OCI-LY3 (cell line): ENCODE results near the gene HIPK2.

Experiments used
- H2AFZ ChIP-seq: fragments of 200-600, 300-600 bp; shearing (Covaris generic); 2 replicates; pipeline ENCODE4 v1.6.0; 2014; ENCODE audit warnings: antibody characterized with exemption, low read depth, low read length
- H3K27ac ChIP-seq: fragments of 200-600, 300-600 bp; sonication (generic); 2 replicates; pipeline ENCODE4 v1.5.1; 2014; ENCODE audit warnings: mild to moderate bottlenecking, low read length, moderate library complexity, mixed read lengths
- H3K27me3 ChIP-seq: fragments of 200-600, 300-600 bp; sonication (generic); 2 replicates; pipeline ENCODE4 v1.6.1; 2014; ENCODE audit warnings: low read depth, low read length, mixed read lengths
- H3K36me3 ChIP-seq: fragments of 200-600, 300-600 bp; sonication (generic); replicated peaks from 2 replicates; pipeline ENCODE3; 2014; ENCODE audit warnings: low read depth, low read length, mixed read lengths
- H3K4me1 ChIP-seq: fragments of 300-600, 200-600 bp; sonication (generic); 2 replicates; pipeline ENCODE4 v1.6.1; 2014; ENCODE audit warnings: low read length, mixed read lengths
- H3K4me2 ChIP-seq: fragments of 200-600, 300-600 bp; sonication (generic); 2 replicates; pipeline ENCODE4 v1.6.1; 2014; ENCODE audit warnings: low read length, mixed read lengths
- H3K4me3 ChIP-seq: fragments of 300-600, 200-600 bp; sonication (generic); 2 replicates; pipeline ENCODE4 v1.5.1; 2014; ENCODE audit warnings: antibody characterized with exemption, mild to moderate bottlenecking, low read length, moderate library complexity
- H3K79me2 ChIP-seq: fragments of 300-600, 200-600 bp; shearing (Covaris generic); 2 replicates; pipeline ENCODE4 v1.6.1; 2014; ENCODE audit warnings: mild to moderate bottlenecking, low read length, mixed read lengths
- H3K9ac ChIP-seq: fragments of 300-600, 200-600 bp; shearing (Covaris generic); 2 replicates; pipeline ENCODE4 v1.6.0; 2014; ENCODE audit warnings: mild to moderate bottlenecking, low read length, moderate library complexity
- H3K9me3 ChIP-seq: fragments of 200-600, 300-600 bp; shearing (Covaris generic); 2 replicates; pipeline ENCODE4 v1.6.1; 2014; ENCODE audit warnings: low read length, mixed read lengths; ENCODE audit not compliant: insufficient read depth
- H4K20me1 ChIP-seq: fragments of 200-600, 300-600 bp; sonication (generic); 2 replicates; pipeline ENCODE4 v1.6.1; 2016; ENCODE audit warnings: low read length, mixed read lengths; ENCODE audit not compliant: insufficient read depth
- CTCF ChIP-seq: fragments of 200-600, 300-600 bp; sonication (generic); IDR thresholded peaks from 2 replicates; pipeline ENCODE4 v1.5.1; 2014; ENCODE audit warnings: antibody characterized with exemption, low read length, low read depth
- EZH2phosphoT487 ChIP-seq: fragments of 200-600 bp; shearing (Covaris generic); IDR thresholded peaks from 2 replicates; pipeline ENCODE4 v1.6.1; 2018; ENCODE audit warnings: antibody characterized with exemption, mixed run types, low read depth

Gene HIPK2

DNA sequence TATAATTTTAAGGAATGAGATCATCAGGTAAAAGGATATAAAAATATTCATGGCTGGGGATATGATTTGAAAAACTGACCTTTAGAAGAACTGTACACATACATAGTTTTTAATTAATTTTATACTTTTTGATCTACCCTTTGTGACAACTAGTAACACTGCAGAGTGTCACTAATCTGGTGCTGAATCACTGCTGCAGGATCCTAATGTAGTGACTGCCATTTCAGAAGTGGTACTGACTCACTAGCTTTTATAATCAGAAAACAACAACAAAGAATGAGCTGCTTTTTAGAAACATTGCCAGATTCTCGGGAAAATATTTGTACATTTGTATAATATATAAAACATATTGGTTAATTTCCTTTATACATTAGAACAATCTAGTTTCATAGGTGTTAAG, 110.4 kb downstream of the HIPK2 start:
- Histone ChIP-seq H3K4me2 (no peak overlapping the region), H3K9me3 (no peaks in the 10 kb centered on the region), H2AFZ (no peak overlapping the region), H4K20me1 (no peaks in the 10 kb centered on the region), H3K4me1 (peaks cover 4% of the 10 kb centered on the region), H3K27me3 (peaks cover 33% of the 10 kb centered on the region), H3K79me2 (no peaks in the 10 kb centered on the region), H3K4me3 (no peak overlapping the region), H3K36me3 (no peaks in the 10 kb centered on the region), H3K27ac (no peak overlapping the region), H3K9ac (no peak overlapping the region)
- TF ChIP-seq CTCF: no peak
- no peak for TF ChIP-seq EZH2phosphoT487

- Histone ChIP-seq H3K9me3 (no peaks in the 10 kb centered on the region), H3K27me3 (peaks cover 36% of the 10 kb centered on the region), H3K9ac (no peak overlapping the region), H3K36me3 (no peaks in the 10 kb centered on the region), H3K4me1 (no peaks in the 10 kb centered on the region), H4K20me1 (no peaks in the 10 kb centered on the region), H3K4me2 (no peak overlapping the region), H3K79me2 (no peaks in the 10 kb centered on the region), H3K27ac (no peak overlapping the region), H3K4me3 (no peak overlapping the region), H2AFZ (no peak overlapping the region)
- TF ChIP-seq EZH2phosphoT487: no peak
- no peak for TF ChIP-seq CTCF
These were observed 111.3 kb downstream of the HIPK2 start for GRCh38 chr7:139666501-139666900.

GRCh38 chr7:139664434-139664833, 113.4 kb downstream of the HIPK2 start:
- no peak overlapping the region for H2AFZ ChIP-seq
- TF ChIP-seq CTCF: no peak
- no peak for TF ChIP-seq EZH2phosphoT487
- H3K9me3 ChIP-seq: no peaks in the 10 kb centered on the region
- no peaks in the 10 kb centered on the region for H3K4me1 ChIP-seq
- no peaks in the 10 kb centered on the region for H3K79me2 ChIP-seq
- no peak overlapping the region for H3K4me3 ChIP-seq
- no peaks in the 10 kb centered on the region for H3K36me3 ChIP-seq
- no peaks in the 10 kb centered on the region for H4K20me1 ChIP-seq
- no peak overlapping the region for H3K27ac ChIP-seq
- H3K27me3 ChIP-seq: peaks cover 32% of the 10 kb centered on the region
- no peak overlapping the region for H3K9ac ChIP-seq
- H3K4me2 ChIP-seq: no peak overlapping the region

DNA sequence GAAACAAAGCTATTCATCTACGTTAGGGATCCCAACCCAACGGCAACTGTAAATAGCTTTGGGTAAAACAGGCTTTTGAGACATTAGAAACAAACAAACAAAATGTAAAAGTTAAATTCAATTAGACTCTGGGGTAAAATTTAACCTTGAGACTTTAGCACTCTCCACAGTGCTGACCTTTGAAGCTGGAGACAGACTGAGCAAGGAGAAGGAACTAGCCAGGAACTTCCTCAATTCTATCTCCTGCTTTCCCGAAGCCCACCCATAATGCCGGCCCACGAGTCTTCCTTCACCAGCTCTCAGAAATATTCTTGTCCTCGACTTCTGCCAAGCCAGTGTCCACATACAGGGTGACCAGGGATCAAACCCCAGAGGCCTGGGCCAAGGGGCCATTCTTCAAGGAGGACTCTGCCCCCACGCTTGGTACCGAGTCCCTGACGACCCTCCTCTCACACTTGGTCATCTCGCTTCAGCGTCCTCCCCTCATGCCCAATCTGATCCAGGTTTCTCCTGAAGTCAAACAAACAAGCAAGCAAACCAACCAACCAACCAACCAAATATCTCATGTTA, 114.1 kb downstream of the HIPK2 start:
- Histone ChIP-seq H3K27me3 (peaks cover 25% of the 10 kb centered on the region), H3K9me3 (no peaks in the 10 kb centered on the region), H3K4me3 (no peak overlapping the region), H4K20me1 (no peaks in the 10 kb centered on the region), H3K79me2 (no peaks in the 10 kb centered on the region), H3K4me1 (no peaks in the 10 kb centered on the region), H3K9ac (no peak overlapping the region), H3K36me3 (no peaks in the 10 kb centered on the region), H2AFZ (no peak overlapping the region), H3K27ac (no peak overlapping the region), H3K4me2 (no peak overlapping the region)
- TF ChIP-seq EZH2phosphoT487 (no peak), CTCF (no peak)
